Stimulated activated CD8-positive, alpha-beta memory T cell treated with anti-CD3 and anti-CD28 coated beads, Interleukin-12 subunit alpha, Interleukin-12 subunit beta, amount 100 ng/mL, for 1 hour (primary cell): ENCODE data around the gene MED27.

ENCODE experiments used
- DNase-seq: peaks from one replicate; pipeline ENCODE4 v3.0.0-alpha.2; 2020; ENCODE audit warnings: low read depth

The MED27 gene

GRCh38 chr9:131876486-131876885 is 203.2 kb downstream of the MED27 start:
- no peak for DNase-seq

GRCh38 chr9:131875828-131876485 is 203.7 kb downstream of the MED27 start:
- no peak for DNase-seq

- no peak for DNase-seq
Observed at GRCh38 chr9:131874916-131875670, 204.6 kb downstream of the MED27 start.

GRCh38 chr9:131874447-131874846 is 205.2 kb downstream of the MED27 start:
- no peak for DNase-seq

- no peak for DNase-seq
Observed at GRCh38 chr9:131873891-131874440, 205.7 kb downstream of the MED27 start.

- DNase-seq: no peak
Observed at GRCh38 chr9:131873335-131873734, 206.3 kb downstream of the MED27 start.

- no peak for DNase-seq
Observed at GRCh38 chr9:131872702-131873101, 207.0 kb downstream of the MED27 start.

GRCh38 chr9:131872006-131872405 is 207.7 kb downstream of the MED27 start:
- DNase-seq: no peak

GRCh38 chr9:131870156-131870555 is 209.5 kb downstream of the MED27 start:
- DNase-seq: no peak

GRCh38 chr9:131869348-131869747 is 210.3 kb downstream of the MED27 start:
- no peak for DNase-seq

GRCh38 chr9:131868766-131869165 is 210.9 kb downstream of the MED27 start:
- no peak for DNase-seq

GRCh38 chr9:131867611-131868192 is 212.0 kb downstream of the MED27 start:
- no peak for DNase-seq

GRCh38 chr9:131865446-131866195 is 214.0 kb downstream of the MED27 start:
- no peak for DNase-seq

- DNase-seq: no peak
Observed at GRCh38 chr9:131864531-131864930, 215.1 kb downstream of the MED27 start.

GRCh38 chr9:131863306-131863896 is 216.3 kb downstream of the MED27 start:
- DNase-seq: no peak

GRCh38 chr9:131862261-131862660 is 217.4 kb downstream of the MED27 start:
- DNase-seq: no peak

GRCh38 chr9:131860430-131860829 is 219.2 kb downstream of the MED27 start:
- no peak for DNase-seq

GRCh38 chr9:131858147-131858546 is 221.5 kb downstream of the MED27 start:
- no peak for DNase-seq

- DNase-seq: no peak
Observed at GRCh38 chr9:131856105-131856504, 223.6 kb downstream of the MED27 start.

- no peak for DNase-seq
Observed at GRCh38 chr9:131854896-131855613, 224.6 kb downstream of the MED27 start.

- no peak for DNase-seq
Observed at GRCh38 chr9:131854334-131854733, 225.3 kb downstream of the MED27 start.
